Loucy (cell line): ENCODE results near the gene GPC3.

ENCODE experiments used
- CTCF ChIP-seq: fragments of 200-600 bp; sonication (generic); conservative IDR thresholded peaks from 2 replicates; pipeline ENCODE4 v1.5.1; 2014; ENCODE audit warnings: mild to moderate bottlenecking, antibody characterized with exemption, low read length
- EZH2phosphoT487 ChIP-seq: fragments of 200-600 bp; IDR thresholded peaks from 2 replicates; pipeline ENCODE4 v1.6.1; 2018; ENCODE audit warnings: antibody characterized with exemption, mild to moderate bottlenecking, moderate library complexity, borderline replicate concordance

DNA sequence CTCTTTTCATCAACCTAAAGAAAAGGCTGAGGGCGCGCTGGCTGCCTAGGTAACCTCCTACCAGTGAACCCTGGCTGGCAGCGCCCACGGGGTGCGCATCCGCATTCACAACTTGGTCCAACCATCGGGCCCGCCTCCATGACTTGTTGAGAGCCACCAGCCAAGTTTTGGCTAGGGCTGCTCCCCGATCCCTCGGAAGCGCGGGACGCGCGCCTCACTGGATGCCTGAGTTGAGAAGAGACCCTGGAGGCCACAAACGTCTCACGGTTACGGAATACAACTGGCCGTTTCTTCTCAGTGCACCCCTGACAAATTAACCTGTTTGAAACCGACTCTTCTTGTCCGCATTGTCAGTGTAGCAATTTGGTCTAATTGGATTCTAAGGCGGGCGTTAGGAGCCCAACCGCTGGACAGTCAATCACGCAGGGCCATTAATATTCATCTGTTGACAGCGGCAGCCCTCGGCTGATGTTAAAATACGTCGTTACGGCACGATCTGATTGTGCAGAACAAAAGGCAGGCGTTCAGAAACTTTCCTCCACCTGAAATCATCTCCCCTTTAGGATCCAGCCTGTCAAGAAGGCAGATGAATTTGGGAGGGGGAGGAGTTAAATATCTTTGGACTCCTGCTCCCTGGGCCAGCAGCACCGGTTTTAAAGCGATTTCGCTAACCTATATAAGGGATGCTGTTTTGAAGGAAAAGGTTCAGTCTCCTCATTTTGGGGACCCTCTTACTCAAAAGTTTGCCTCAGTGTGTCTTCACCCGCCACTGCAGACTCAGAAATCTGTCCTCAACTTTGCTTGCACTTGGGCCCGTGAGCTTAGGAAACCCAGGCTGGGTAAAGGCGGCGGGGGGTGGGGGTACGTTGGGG is 1.2 kb downstream of the GPC3 start:
- TF ChIP-seq CTCF (no peak), EZH2phosphoT487 (no peak)
